Activated T-cell treated with anti-CD3 and anti-CD28 coated beads for 1 hour (primary cell): ENCODE results near the gene INPP5D.
A peak's percentile ranks its signal among the peaks of the same experiment; 100 is the strongest.
"Not testable (repeated sequence)": the region's sequence is repeated elsewhere in the genome, so short reads cannot be mapped to it uniquely, and the experiment has no call there.

ENCODE experiments used
- DNase-seq: peaks from one replicate; pipeline ENCODE4 v3.0.0-alpha.2; 2020; ENCODE audit warnings: low read depth

Gene INPP5D

GRCh38 chr2:233059797-233060500 is at the start of gene INPP5D:
TSS of gene INPP5D (plus strand) at chr2:233060342. CDS start at chr2:233060479, 137 bp downstream.
- DNase-seq: peak; percentile 56

- DNase-seq: no peak
Observed at GRCh38 chr2:233010569-233011267, 49.4 kb upstream of the INPP5D start.

- DNase-seq: no peak
Observed at GRCh38 chr2:233011268-233011650, 48.9 kb upstream of the INPP5D start.

- no peak for DNase-seq
Observed at GRCh38 chr2:233011702-233012131, 48.4 kb upstream of the INPP5D start.

GRCh38 chr2:233012301-233012971 is 47.7 kb upstream of the INPP5D start:
- no peak for DNase-seq

- DNase-seq: no peak
Observed at GRCh38 chr2:233013027-233013461, 47.1 kb upstream of the INPP5D start, which contains the start of gene NGEF. TSS of gene NGEF (minus strand) at chr2:233013256. CDS start at chr2:232974890, 38,366 bp downstream.

- DNase-seq: no peak
Observed at GRCh38 chr2:233013650-233014049, 46.5 kb upstream of the INPP5D start.

- DNase-seq: no peak
Observed at GRCh38 chr2:233015019-233015645, 45.0 kb upstream of the INPP5D start.

- DNase-seq: no peak
Observed at GRCh38 chr2:233017947-233018346, 42.2 kb upstream of the INPP5D start.

- not testable (repeated sequence) for DNase-seq
Observed at GRCh38 chr2:233019610-233020009, 40.5 kb upstream of the INPP5D start.

- no peak for DNase-seq
Observed at GRCh38 chr2:233020454-233020853, 39.7 kb upstream of the INPP5D start.

GRCh38 chr2:233021771-233022170 is 38.4 kb upstream of the INPP5D start:
- DNase-seq: no peak

- DNase-seq: no peak
Observed at GRCh38 chr2:233022561-233022960, 37.6 kb upstream of the INPP5D start.

- no peak for DNase-seq
Observed at GRCh38 chr2:233023007-233023760, 37.0 kb upstream of the INPP5D start.

GRCh38 chr2:233023761-233024410 is 36.3 kb upstream of the INPP5D start:
- no peak for DNase-seq

GRCh38 chr2:233025706-233026105 is 34.4 kb upstream of the INPP5D start:
- no peak for DNase-seq

GRCh38 chr2:233026198-233026813 is 33.8 kb upstream of the INPP5D start:
- DNase-seq: no peak

- no peak for DNase-seq
Observed at GRCh38 chr2:233029321-233029720, 30.8 kb upstream of the INPP5D start.

GRCh38 chr2:233031556-233032500 is 28.3 kb upstream of the INPP5D start:
- DNase-seq: no peak
